ENCODE measurements around the gene CFAP58.

The CFAP58 gene

GRCh38 chr10:104336821-104337467, 16.7 kb upstream of the CFAP58 start:
- no peaks in the 10 kb centered on the region for H3K9me3 ChIP-seq
- no peak for TF ChIP-seq CTCF (IDR thresholded peaks at IDR 0.05)
- H3K36me3 ChIP-seq: peaks cover 31% of the 10 kb centered on the region
- H3K4me3 ChIP-seq (ENCODE audit: low read depth in 1 of 2, low read length in 1 of 2): peak overlapping the region; percentile 88 to 93
- H3K4me1 ChIP-seq (ENCODE audit: control insufficient read depth in 1 of 2, insufficient read depth in 1 of 2, low read depth in 1 of 2, low read length in 1 of 2): peaks cover 69% of the 10 kb centered on the region in 2 experiments
- no peaks in the 10 kb centered on the region for H3K27me3 ChIP-seq
- H3K27ac ChIP-seq: peak overlapping the region; percentile 99

- Histone ChIP-seq H3K4me3 (ENCODE audit: low read depth in 1 of 2, low read length in 1 of 2) (peak overlapping the region; percentile 88 to 93), H3K9me3 (no peaks in the 10 kb centered on the region), H3K27ac (peak overlapping the region; percentile 99), H3K27me3 (no peaks in the 10 kb centered on the region), H3K36me3 (peaks cover 25% of the 10 kb centered on the region), H3K4me1 (ENCODE audit: control insufficient read depth in 1 of 2, insufficient read depth in 1 of 2, low read depth in 1 of 2, low read length in 1 of 2) (peaks cover 63% of the 10 kb centered on the region in 2 experiments)
- TF ChIP-seq CTCF (IDR thresholded peaks at IDR 0.05): peak; percentile 23
Measured at GRCh38 chr10:104337521-104337984, 16.1 kb upstream of the CFAP58 start.

- H3K4me1 ChIP-seq (ENCODE audit: control insufficient read depth in 1 of 2, insufficient read depth in 1 of 2, low read depth in 1 of 2, low read length in 1 of 2): peaks cover 57% of the 10 kb centered on the region in 2 experiments
- H3K27ac ChIP-seq: peak within 1 kb of the TSS; percentile 99
Measured at GRCh38 chr10:104337985-104338735, 15.5 kb upstream of the CFAP58 start, which contains the start of gene ITPRIP. TSS of gene ITPRIP (minus strand) at chr10:104338465. CDS start at chr10:104316051, 22,414 bp downstream.

GRCh38 chr10:104339469-104340110, 14.0 kb upstream of the CFAP58 start:
- H3K27ac ChIP-seq: peak overlapping the region; percentile 99
- H3K9me3 ChIP-seq: no peaks in the 10 kb centered on the region
- TF ChIP-seq CTCF (IDR thresholded peaks at IDR 0.05): no peak
- H3K36me3 ChIP-seq: peaks cover 4% of the 10 kb centered on the region
- H3K27me3 ChIP-seq: no peaks in the 10 kb centered on the region
- peak overlapping the region; percentile 88 to 93 for H3K4me3 ChIP-seq (ENCODE audit: low read depth in 1 of 2, low read length in 1 of 2)
- peaks cover 42 to 43% of the 10 kb centered on the region in 2 experiments for H3K4me1 ChIP-seq (ENCODE audit: control insufficient read depth in 1 of 2, insufficient read depth in 1 of 2, low read depth in 1 of 2, low read length in 1 of 2)

More at GRCh38 chr10:104337985-104338735, 15.5 kb upstream of the CFAP58 start, which contains the start of gene ITPRIP:
- Histone ChIP-seq H3K4me3 (ENCODE audit: low read depth in 1 of 2, low read length in 1 of 2) (peak within 1 kb of the TSS; percentile 88 to 93), H3K36me3 (peaks cover 19% of the 10 kb centered on the region), H3K9me3 (no peaks in the 10 kb centered on the region), H3K27me3 (no peaks in the 10 kb centered on the region)
- TF ChIP-seq CTCF (IDR thresholded peaks at IDR 0.05): peak; percentile 7

- Histone ChIP-seq H3K4me3 (ENCODE audit: low read depth in 1 of 2, low read length in 1 of 2) (peak overlapping the region; percentile 88 to 93), H3K27me3 (no peaks in the 10 kb centered on the region)
Measured at GRCh38 chr10:104340111-104340526, 13.5 kb upstream of the CFAP58 start.

More at GRCh38 chr10:104340111-104340526, 13.5 kb upstream of the CFAP58 start:
- peaks cover 37 to 38% of the 10 kb centered on the region in 2 experiments for H3K4me1 ChIP-seq (ENCODE audit: control insufficient read depth in 1 of 2, insufficient read depth in 1 of 2, low read depth in 1 of 2, low read length in 1 of 2)
- no peaks in the 10 kb centered on the region for H3K36me3 ChIP-seq
- no peak for TF ChIP-seq CTCF (IDR thresholded peaks at IDR 0.05)
- peak overlapping the region; percentile 99 for H3K27ac ChIP-seq
- H3K9me3 ChIP-seq: no peaks in the 10 kb centered on the region
